GM12875 (cell line): ENCODE measurements around the gene DFFB.

ENCODE experiments used
- H3K4me3 ChIP-seq: one replicate; pipeline ENCODE4 v1.5.1; 2011; ENCODE audit warnings: low read depth, low read length, control low read depth
- TF ChIP-seq, protein P1 (sequence below): IDR thresholded peaks from 2 replicates; pipeline ENCODE4 v1.5.1; 2011; ENCODE audit warnings: low read depth, mild to moderate bottlenecking, control low read depth, inconsistent platforms, low read length, moderate library complexity, borderline replicate concordance; ENCODE audit not compliant: insufficient read depth

DFFB gene

DNA sequence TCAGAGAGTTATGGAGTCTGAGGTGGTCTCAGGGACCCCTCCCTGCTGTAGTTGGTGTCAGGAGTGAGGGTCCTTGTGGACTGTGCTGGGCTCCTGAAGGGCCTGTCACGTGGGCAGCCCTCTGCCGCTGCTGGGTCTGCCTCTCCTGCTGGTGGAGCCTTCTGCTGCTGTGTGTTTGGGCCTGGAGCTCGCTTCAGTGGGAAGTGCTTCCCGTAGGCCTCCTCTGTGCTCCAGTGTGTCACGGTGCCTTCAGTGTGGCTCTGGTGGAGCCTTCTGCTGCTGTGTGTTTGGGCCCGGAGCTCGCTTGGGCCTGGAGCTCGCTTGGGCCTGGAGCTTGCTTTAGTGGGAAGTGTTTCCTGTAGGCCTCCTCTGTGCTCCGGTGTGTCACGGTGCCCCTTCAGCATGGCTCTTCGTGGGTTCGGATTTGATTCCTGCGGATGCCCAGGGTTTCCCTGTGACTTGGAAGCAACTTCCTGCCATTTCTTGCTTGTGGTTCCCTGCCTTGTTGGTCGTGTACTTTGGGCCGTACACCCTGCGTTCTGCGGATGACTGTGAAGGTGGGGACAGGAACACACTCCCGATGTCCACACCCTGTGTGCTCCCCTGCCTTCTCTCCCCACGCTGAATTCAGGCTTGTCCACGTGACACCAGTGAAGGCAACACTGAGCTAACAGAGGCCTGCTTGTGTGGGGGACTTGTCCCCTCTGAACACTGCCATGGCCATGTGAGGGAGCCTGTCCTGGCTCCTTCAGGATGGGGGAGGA, 23.3 kb downstream of the DFFB start:
- H3K4me3 ChIP-seq, result no peak overlapping the region
- TF ChIP-seq, protein P1, sequence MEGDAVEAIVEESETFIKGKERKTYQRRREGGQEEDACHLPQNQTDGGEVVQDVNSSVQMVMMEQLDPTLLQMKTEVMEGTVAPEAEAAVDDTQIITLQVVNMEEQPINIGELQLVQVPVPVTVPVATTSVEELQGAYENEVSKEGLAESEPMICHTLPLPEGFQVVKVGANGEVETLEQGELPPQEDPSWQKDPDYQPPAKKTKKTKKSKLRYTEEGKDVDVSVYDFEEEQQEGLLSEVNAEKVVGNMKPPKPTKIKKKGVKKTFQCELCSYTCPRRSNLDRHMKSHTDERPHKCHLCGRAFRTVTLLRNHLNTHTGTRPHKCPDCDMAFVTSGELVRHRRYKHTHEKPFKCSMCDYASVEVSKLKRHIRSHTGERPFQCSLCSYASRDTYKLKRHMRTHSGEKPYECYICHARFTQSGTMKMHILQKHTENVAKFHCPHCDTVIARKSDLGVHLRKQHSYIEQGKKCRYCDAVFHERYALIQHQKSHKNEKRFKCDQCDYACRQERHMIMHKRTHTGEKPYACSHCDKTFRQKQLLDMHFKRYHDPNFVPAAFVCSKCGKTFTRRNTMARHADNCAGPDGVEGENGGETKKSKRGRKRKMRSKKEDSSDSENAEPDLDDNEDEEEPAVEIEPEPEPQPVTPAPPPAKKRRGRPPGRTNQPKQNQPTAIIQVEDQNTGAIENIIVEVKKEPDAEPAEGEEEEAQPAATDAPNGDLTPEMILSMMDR, result no peak

DNA sequence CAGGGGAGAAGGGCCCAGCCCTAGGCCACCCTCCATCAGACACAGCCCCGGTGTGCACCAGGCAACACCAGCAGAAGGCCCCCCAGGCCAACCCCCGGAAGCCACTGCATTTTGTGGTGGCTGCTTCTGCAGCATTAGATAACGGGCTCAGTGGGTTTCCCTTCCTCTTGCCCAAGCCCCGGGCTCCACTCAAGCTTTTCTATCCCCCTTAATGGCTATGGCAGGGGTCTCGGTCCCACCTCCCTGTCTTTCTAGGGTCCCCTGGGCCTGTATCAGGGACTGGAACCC, 23.9 kb downstream of the DFFB start:
- H3K4me3 ChIP-seq, result no peak overlapping the region
- TF ChIP-seq, protein P1, result no peak

DNA sequence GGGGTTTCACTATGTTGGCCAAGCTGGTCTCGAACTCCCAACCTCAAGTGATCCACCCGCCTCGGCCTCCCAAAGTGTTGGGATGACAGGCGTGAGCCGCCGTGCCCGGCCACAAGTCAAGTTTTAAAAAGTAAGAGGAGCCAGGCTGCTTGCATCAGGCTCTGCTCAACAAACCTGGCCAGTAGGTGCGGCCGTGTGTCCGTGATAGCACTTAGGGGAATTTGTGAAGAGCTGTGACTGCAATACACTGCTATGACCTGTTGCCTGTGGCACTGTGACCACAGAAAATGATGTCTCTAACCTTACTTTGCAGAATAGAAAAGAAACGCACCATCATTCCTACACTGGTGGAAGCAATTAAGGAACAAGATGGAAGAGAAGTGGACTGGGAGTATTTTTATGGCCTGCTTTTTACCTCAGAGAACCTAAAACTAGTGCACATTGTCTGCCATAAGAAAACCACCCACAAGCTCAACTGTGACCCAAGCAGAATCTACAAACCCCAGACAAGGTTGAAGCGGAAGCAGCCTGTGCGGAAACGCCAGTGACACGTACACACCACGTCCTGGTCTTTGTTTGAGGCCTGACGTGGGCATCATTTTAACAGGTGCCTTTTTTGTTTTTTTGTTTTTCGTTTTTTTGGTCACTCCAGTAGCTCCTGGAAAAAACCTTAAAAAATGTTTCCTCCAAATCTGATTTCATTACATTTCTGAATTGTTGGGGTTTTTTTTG, 26.1 kb downstream of the DFFB start:
- TF ChIP-seq, protein P1, result no peak
- no peak overlapping the region for H3K4me3 ChIP-seq

DNA sequence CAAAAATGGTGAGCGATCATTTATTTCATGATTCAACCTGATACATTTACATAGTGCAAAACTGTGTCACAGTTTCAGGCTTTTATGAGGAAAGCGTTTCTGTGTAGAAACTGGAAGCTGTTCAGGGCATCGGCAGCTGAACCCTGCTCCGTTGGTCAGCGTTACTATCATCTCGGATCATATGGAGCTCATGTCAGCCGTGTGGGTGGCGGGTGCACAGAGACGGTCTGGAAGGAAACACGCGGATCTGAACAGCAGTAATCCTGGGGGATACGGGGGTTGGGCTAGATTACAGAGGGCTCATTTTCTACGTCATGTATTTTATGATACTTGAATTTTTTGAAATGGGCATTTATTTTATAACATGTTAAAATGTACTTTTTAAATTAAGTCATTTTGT, 27.7 kb downstream of the DFFB start:
- H3K4me3 ChIP-seq, result no peak overlapping the region
- TF ChIP-seq, protein P1, result no peak

DNA sequence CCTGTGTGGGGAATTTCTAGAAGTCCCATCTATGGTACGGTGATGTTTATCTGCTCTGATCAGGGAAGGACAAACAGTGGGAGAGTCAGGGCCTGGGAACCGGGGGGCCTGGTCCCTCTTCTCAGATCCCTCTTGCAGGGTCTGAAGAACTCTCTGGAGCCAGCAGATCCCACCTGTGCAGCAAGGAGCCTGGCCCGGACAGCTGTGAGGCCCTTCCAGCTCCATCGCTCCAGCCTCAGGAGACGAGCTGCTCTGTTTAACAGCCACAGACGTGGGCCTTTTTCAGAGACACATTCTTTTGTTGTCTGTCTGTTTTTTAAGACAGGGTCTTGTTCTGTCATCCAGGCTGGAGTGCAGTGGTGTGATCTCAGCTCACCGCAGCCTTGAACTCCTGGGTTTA, 28.3 kb downstream of the DFFB start:
- H3K4me3 ChIP-seq, result no peak overlapping the region
- TF ChIP-seq, protein P1, result no peak

DNA sequence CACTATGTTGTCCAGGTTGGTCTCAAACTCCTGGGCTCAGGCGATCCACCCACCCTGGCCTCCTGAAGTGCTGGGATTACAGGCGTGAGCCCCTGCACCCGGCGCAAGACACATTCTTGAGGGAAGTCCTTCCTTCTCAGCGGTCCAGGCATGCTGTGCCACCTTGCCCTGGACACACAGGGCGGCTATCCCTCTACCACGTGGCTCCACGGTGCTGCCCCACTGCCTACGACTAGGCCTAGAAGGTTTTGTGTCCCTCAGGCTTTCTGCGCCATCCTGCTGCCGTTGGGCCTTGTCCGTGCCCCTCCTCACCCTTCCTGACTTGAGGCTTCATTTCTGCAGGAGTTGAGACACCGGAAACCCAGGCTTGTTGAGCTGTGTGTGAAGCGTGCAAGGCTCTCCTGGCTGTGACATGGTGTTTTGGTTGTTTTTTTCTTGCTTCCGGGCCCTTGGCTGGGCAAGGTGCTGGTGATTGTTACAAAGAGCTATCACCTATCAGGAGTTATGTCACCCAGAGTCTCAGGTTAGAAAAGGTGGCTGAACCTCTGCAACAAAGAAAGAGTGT, 28.9 kb downstream of the DFFB start:
- TF ChIP-seq, protein P1, result no peak
- H3K4me3 ChIP-seq, result no peak overlapping the region

DNA sequence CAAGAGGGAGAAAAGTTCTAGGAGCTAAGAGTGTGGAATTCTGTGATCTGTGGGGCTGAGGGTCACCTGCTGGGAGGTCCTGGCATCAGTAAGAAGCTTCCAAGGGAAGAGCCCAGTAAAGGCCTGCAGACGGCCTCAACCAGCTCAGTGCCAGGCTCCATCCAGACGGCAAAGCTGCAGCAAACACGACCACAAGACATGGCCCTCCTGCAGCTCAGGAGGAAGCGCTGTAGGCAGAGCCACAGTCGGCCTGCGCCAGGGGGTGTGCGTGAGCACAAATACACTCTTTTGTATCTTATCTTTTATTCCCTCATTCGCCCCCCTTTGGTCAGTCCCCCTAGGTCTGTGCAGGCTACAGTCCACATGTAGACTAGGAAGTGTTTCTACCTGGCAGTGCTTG, 29.4 kb downstream of the DFFB start:
- H3K4me3 ChIP-seq, result no peak overlapping the region
- TF ChIP-seq, protein P1, result no peak
